Fibroblast of peridontal ligament (primary cell): ENCODE results near the gene FTO.
A peak's percentile ranks its signal among the peaks of the same experiment; 100 is the strongest.
"Not testable (repeated sequence)": the region's sequence is repeated elsewhere in the genome, so short reads cannot be mapped to it uniquely, and the experiment has no call there.

Source experiments
- DNase-seq: peaks from one replicate; pipeline ENCODE4 v3.0.0-alpha.2; 2010; ENCODE audit errors: extremely low read depth

The FTO gene

DNA sequence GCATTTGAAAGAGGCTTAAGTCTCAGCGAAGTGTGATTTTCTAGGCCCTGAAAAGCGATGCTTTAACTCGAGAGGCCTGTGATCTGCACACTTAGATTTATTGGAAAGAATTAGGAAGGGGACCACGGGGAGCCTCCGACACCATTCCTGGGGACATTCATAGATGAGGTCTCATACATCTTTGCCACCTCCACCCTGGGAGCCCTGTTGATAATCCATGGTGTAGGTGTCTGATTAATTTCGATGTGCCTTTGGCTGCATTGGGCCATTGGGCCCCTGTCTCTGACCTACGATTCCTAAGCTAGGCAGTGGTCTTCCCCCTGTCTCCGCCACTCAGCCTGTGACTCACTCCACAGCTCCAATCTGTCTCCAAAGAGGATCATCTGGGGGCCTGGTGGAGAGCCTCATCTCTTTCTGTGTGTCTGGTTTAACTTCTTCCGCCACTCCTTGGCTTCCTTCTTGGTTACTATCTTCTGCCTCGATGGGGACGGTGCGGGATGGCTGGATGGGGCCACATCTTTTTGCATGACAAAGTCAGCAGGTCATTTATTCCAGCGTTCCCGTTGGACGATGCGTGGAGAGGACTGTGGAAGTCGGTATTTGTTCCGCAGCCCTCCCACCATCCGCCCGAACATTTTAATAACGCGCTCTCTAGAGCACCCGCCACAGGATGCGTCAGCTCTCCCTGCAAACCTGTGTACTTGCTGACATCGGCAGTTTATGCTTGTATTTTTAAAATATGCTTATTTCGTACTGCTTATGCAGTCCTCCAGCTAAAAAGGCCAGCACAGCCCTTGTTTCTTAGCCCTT is 473.3 kb downstream of the FTO start:
- no peak for DNase-seq

DNA sequence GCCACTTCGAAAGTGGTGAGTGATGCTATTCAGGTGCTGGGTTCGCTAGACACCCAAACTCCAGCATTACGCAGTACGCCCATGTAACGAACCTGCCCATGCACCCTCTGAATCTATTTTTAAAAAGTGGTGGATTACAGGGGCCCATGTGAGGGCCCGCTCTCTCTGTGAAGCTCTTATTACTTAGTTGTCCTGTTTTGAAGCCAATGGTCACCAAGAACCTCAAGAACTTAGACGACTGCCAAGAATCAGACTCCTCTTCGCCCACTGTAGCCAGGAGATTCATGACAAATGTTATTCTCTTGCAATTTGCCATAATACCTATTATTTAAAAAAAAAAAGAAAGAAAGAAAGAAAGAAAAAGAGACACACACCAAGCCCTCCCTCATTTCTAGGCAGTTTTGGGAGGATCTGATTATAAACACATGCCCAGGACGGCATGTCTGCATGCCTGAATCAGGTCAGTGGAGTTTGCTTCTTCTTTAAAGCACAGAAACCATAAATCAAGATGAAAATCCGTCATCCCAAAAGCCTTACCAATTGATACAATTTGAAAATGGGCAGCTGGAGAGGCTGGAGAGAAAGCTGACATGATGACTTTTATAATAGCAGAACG is 474.0 kb downstream of the FTO start:
- DNase-seq: no peak

DNA sequence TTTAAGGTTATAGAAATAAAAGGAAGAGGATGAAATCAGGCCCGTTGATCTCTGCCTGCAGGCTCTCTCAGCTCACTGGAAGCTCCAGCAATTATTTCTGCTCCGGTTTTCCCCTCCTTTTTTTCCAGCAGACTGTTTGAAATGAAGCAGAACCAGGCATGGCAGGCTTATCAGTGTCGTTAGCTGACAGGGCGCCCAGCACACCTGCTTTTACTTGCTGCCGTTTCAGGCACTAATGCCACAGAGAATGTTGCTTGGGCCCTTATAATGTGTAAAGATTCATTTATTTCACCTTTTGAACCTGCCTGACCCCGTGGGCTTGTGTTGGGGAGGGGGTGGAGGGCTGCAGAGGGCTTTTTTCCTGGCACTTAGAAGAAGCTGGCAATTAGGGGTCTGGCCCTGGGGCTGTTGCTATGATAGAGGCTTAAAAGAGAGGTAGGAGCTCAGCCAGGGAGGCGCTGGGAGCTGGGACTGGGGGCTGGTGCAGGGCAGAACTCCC is 474.6 kb downstream of the FTO start:
- DNase-seq: no peak

DNA sequence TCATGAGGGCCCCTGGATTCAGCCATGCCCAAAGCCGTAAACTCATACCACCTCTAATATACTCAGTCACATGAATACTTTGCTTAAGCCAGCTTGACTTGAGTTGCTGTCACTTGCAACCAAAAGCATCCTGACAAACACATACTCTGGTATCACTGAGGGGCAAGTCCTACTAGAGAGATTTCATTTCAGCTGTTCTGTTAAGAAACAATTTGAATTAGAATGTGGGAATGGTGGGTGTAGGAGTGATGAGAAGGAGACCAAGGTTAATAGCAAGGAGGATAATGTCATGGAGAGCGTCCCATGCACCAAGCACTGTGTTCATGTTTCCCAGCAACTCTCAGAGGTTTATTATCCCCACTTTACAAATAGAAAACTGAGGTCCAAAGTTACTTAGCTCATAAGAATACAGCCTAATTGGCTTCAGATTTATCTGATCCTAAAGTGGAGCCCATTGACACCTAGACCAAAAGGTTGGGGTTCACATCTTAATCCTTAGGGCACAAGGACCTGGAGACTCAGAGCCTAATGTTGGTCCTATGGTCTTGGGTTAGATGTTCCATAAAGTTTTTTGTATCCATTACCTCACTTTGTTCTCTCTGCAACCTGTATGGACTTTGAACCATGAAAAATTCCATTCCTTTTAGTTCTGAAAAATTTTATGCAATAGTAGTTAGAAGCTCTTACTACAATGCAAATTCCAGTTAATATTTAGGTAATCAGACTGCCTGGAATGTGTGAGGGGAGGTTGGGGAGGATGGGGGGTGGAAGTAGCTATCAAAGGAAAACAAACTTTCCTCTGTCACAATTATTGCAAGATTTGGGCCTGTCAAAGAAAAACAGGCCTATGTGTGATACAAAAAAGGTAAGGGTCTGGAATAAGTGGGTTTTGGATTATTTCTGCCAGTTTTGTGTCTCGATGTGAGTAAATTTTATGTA is 476.7 kb downstream of the FTO start:
- DNase-seq: no peak

DNA sequence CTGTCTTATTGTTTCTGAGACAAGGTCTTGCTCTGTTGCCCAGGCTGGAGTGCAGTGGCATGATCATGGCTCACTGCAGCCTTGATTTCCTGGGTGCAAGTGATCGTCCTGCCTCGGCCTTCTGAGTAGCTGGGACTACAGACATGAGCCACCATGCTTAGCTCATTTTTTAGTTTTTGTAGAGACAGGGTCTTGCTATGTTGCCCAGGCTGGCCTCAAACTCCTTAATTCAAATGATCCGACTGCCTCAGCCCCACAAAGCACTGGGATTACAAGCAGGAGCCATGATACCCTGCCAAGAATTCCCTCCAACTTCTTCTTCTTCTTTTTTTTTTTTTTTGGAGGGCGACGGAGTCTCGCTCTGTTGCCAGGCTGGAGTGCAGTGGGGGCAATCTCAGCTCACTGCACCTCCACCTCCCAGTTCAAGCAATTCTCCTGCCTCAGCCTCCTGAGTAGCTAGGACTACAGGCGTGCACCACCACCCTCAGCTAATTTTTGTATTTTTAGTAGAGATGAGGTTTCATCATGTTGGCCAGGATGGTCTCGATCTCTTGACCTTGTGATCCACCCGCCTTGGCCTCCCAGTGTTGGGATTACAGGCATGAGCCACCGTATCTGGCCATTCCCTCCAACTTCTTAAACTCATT is 477.9 kb downstream of the FTO start:
- DNase-seq: not testable (repeated sequence)

DNA sequence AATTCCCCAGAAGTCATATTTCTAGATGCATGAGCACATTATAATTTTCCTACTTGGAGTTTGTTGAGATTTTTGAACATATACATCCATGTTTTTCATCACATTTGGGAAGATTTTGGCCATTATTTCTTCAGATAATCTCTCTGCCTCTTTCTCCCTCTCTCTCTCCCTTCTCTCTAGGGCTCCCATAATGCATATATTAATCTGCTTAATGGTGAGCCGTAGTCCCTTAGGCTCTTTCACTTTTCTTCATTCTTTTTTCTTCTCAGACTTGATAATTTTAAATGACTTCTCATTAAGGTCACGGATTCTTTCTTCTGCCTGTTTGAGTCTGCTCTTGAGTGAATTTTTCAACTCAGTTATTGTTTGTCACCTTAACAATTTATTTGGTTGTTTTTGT is 481.1 kb downstream of the FTO start:
- DNase-seq: no peak

DNA sequence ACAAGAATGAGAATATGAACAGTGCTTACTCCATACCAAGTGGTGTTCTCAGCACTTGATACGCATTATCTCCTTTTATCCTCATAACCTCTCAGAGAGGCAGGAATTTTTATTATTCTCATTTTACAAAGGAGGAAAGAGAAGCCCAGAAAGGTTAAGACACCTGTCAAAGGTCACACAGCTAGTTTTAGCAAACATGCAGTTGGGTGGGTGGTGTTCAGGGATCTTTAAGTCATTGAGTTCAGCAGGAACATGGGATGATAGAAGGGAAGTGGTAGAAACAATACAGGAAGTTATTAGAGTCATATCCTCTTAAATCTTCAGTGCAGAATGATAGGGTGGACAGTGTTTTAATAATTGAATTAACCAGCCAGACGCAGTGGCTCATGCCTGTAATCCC is 487.2 kb downstream of the FTO start:
- DNase-seq: no peak

DNA sequence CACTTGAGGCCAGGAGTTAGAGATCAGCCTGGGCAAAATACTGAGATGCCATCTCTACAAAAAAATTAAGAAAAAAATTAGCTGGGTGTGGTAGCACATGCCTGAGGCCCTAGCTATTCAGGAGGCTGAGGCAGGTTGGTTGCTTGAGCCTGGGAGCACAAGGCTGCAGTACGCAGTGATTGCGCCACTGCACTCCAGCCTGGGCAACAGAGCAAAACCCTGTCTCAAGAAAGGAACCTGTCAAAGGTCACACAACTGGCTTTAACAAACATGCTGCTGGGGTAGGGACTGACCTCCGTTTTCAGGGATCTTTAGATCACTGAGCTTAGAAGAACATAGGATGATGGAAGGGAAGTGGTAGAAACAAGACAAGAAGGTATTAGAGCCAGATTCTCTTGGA is 487.6 kb downstream of the FTO start:
- no peak for DNase-seq

DNA sequence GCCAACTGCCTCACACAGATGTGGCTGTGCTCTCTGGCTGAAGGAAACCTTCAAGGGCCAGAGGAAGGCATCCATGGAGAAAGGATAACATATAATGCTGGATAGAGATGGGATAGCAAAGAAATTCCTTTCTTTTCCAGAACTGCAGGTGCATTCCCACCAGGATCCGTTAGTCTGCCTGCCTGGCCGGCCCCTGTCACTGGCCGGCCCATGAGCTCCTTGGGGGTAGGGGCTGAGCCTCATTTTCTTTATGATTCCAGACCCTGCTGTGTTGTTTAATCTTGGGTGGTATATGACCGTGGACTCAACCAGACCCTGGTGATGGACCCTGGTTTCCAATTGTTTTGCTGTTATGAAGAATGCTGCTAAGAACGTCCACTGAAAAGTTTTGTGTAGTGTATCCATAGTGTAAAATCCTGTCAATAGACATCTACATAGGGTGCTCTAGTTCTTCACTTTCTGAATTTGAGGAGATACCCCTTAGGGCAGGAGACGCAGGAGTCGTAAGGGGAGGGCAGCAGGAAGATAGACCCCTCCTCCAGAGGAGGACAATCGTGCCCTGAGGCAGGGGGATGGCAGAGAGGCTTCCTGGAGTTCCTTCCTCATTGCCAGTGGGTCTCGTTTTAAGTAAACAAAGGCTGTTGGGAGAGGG is 489.2 kb downstream of the FTO start:
- no peak for DNase-seq

DNA sequence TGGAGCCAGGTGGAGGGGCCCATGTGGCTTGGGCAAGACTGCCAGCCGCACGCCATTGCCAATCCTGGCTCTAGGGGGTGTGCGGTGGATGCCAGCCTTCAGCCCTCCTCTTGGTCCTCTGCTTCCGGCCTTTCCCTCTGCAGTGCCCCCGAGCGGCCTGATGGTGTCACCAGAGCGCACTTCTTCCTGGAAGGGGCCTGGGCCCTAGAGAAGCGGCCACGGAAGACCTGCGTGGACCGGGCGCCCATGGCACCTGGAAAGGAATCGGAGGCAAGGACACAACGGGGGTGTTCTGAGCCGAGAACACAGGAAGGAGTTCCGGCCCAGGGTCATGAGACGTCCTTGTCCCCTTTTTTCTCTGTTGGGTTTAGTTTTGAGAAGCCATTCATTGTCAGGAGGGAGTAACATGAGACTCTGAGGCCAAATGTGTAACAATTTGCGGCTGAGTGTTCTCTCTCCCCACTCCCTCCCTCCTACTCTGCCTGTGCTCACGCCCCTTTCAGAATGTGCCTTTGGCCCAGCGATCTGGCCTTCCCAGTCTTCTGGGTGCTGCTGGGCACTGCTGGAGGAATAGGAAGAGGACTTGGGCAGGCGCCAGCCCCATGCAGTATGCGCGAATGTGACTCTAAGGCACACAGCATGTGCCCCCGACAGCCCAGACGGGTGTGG is 489.8 kb downstream of the FTO start:
- DNase-seq: peak; percentile 82

DNA sequence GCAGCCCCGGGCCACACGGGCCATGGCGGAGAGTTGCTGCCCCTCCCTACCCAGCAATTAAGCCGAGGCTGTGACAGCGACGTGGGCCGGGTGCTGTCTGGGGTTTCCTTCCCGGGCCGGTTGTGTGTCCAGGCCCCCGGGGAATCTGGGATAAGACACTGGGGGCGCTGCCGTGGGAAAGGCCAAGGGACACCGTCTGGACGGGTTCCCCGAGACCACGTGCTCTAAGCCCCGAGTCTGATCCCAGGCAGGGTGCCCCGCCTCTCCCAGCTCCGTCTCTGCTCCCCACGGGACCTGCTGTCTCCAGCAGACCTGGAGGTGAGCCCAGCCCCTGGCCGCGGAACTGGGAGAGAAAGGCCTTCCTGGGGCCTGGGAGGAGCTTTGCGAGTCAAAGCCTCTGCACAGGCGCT is 490.4 kb downstream of the FTO start:
- DNase-seq: no peak

DNA sequence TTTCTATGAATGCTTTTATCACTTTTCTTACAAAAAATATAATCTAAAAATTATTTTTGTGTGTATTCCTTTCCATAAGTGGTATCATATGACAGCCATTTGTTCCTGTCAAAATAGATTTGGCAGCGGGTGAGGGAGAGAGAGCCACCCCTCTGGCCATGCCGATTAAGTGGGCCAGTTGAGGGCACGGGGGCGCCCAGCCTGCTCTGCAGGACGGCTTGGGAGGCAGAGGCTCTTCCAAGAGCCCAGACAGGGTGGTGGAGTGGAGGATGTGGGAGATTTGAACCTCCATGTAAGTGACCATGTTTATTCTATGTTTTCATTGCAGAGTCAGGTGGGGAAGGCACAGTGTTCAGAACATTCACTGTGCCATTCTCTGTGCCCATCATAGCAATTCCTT is 493.8 kb downstream of the FTO start:
- no peak for DNase-seq

DNA sequence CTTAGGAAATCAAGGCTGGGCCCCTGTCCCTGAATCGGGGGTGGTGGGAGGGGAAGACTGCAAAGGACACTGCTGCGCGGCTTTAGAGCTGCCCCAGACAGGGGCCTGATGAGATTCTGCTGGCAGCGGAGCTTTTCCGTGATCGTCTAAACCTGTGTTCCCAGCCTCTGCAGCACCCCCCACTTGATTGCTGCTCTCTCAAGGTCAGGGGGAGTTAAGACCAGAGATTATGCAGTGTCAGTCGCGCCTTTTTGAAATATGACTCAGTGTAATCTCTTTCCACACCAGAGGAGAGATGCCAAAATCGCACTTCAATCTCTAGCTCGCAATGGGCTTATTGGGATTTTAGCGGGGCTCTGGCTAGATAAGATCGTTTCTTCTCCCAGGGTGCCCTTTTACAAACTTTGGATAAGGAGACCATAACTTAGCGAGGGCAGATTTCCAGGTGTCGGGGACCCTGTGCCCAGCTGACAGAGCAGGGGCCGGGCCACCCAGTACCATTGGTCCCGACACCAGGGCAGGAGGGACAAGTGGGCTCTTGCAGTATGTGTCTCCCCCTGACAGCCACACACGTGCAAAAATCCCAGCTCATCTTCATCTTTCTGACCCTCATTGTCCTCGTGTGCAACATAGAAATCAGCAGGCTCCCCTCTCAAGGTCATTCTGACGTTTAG is 495.7 kb downstream of the FTO start:
- DNase-seq: no peak

DNA sequence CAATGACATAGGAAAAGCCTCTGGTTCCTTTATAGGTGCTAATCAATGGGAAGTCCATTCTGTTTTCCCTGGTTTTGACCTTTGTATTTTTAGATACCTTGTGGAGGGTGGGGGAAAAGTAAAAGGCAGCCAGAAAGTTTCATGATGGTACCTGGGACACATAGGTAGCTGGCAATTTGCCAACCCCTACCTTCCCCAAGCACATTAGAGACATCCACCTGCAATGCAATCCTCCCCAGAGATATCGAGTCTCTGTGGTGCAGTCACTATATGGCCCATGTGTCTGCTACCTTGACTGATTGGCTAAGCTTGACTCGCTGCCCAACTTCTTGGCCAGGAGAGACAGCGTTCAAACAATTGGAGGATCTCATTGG is 496.2 kb downstream of the FTO start:
- no peak for DNase-seq

DNA sequence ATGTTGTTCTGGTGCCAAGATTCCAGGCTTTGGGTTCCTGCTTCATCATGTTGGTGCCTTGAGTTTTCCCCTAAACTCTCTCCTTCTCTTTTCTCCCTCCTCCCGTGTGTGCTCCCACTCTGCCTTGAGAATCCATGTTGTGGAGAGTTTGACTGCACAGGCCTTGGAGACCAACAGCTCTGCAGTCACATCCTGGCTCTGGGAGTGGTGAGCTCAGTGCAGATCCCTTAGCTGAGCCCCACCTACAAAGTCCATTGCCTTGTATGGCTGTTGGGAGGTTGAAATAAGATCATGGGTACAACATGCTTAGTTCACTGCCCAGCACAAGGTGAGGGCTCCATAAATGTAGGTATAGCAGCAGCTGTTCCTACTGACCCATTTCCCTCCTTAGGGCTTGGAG is 496.8 kb downstream of the FTO start:
- no peak for DNase-seq

DNA sequence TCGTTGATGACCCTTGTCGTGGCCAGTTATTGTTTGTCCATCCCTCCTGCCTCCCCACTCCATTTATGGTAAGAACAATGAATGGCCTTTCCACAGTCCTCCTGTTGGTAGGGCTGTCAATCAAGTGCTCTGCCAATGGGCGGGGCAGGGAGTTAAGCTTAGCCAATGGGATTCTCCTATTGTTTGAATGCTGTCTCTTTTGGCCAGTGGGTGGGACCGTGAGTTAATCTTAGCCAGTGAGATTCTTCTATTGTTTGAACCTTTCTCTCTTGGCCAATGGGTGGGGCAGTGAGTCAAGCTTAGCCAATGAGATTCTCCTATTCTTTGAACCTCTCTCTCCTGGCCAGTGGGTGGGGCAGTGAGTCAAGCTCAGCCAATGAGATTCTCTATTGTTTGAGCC is 497.2 kb downstream of the FTO start:
- DNase-seq: no peak
